GM19468 (cell line): ENCODE data around the gene SMARCB1.

ENCODE experiments used
- ATAC-seq: cut with Tn5 transposase; IDR thresholded peaks from one replicate; pipeline ENCODE4 v1.9.1; 2021; ENCODE audit warnings: mild to moderate bottlenecking, moderate library complexity, moderate number of reproducible peaks; ENCODE audit not compliant: unreplicated experiment; ENCODE audit errors: extremely low read depth

The SMARCB1 gene

GRCh38 chr22:23826510-23827350, 40.0 kb downstream of the SMARCB1 start:
- ATAC-seq = no peak

DNA sequence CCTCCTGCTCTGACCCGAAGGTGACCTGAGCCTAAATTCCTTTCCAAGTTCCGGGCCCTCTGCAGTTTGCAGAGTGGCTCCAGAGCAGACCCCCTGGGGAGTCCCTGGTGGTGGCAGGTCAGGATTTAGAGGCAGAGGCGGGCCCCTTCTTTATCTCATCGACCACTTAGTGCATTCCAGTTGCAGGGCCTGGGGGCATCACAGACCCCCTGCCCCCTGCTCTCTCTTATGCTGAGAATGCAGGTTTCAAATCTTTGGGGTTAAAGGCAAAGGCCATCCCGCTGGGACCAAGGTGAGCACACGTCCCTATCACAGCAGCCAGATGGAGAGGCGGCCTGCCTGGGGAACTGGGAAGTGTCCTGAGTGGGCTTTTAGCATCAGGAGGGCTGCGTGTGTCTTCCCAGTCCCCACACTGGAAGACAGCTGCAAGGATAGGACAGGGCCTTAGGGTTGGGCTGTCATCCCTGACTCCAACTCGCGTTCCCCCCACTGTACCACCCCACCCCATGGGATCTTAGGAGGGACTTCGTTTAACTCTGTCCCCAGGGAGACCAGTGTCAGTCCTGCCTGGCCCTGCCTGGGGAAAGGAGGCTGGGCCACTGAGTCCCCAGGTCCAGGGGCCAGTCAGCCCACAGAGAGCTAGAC, 40.7 kb downstream of the SMARCB1 start:
- ATAC-seq = no peak

GRCh38 chr22:23828800-23829680, 42.3 kb downstream of the SMARCB1 start:
- no peak for ATAC-seq

DNA sequence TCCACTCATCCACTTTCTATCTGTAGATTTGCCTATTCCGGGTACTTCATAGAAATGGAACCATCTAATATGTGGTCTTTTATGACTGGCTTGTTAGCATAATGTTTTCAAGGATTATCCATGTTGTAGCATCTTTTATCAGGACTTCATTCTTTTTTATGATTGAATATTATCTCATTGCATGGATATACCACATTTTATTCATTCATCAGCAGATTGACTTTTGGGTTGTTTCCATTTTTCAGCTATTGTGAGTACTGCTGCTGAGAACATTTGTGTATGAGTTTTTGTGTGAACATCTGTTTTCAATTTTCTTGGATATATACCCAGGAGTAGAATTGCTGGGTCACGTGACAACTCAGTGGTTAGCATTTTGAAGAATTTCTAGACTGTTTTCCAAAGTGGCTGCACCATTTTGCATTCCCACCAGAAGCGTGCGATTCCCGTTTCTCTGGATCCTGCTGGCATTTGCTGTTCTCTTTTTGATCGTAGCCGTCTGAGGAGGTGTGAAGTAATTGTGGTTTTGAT, 43.1 kb downstream of the SMARCB1 start:
- ATAC-seq = no peak

- ATAC-seq = no peak
These were observed 44.5 kb downstream of the SMARCB1 start for GRCh38 chr22:23831261-23831660.

GRCh38 chr22:23831781-23832180, 45.0 kb downstream of the SMARCB1 start:
- no peak for ATAC-seq

DNA sequence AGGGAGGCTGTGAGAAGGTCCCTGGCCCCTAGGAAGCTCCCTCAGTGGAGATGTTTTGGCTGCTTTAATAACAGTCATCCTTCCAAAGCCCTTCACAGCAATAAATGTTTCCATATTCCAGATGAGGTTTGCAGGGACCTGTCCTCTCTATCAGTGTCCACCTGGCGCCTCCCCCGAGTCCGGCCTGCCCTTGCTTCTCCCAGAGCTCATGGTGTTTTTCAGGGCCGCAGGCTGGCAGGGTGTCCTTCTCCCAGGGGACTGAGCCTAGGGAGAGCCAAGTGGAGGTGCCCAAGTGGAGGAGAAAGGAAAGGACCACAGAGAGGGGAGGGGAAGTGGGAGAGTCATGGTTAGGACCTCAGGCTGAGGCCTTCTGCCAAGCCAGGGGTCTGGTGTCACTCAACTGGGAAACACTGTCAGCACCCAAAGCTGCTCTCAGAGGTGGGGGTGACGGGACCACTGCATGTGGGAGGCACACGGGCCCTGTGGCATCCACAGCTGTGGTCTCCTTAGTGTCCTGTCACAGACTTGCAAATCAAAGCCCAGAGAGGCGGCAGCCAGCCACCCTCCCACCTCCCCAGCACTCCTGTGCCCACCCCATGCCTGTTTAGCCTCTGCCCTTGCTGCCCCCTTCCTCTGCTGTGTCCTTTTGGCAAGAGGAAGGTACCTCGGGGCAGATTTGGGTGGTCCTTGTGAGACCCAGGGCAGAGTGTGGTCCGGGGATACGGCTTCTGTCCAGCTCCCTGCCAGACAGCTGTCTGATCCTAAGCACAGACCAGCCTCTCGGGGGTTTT, 45.7 kb downstream of the SMARCB1 start:
- no peak for ATAC-seq

- no peak for ATAC-seq
These were observed 46.4 kb downstream of the SMARCB1 start for GRCh38 chr22:23833017-23833751.

DNA sequence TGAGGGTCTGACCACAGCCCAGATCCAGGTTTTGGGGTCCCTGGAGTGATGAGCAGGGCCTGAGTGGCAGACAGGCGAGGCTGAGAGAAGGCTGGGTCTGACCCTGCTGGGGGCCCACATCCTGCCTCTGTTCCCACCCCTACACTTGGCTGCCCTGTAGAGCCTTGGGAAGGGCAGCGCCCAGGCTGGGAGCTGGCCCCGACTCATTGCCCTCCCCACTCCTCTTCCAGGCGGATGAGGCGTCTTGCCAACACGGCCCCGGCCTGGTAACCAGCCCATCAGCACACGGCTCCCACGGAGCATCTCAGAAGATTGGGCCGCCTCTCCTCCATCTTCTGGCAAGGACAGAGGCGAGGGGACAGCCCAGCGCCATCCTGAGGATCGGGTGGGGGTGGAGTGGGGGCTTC, 47.1 kb downstream of the SMARCB1 start:
- no peak for ATAC-seq

DNA sequence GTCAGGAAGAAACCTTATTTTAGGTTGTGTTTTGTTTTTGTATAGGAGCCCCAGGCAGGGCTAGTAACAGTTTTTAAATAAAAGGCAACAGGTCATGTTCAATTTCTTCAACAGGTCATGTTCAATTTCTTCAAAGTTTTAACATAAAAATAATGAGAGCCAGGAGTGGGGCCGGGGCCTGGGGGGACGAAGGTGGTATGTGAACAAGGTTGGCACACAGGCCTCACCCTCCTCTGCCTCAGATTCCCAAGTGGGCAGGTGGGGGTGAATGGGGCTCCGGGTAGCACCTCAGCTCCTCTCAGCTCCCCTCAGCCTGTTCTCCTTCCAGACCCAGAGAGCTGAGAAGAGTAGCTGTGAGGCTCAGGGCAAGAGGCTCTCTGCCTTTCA, 47.6 kb downstream of the SMARCB1 start:
- ATAC-seq = no peak

DNA sequence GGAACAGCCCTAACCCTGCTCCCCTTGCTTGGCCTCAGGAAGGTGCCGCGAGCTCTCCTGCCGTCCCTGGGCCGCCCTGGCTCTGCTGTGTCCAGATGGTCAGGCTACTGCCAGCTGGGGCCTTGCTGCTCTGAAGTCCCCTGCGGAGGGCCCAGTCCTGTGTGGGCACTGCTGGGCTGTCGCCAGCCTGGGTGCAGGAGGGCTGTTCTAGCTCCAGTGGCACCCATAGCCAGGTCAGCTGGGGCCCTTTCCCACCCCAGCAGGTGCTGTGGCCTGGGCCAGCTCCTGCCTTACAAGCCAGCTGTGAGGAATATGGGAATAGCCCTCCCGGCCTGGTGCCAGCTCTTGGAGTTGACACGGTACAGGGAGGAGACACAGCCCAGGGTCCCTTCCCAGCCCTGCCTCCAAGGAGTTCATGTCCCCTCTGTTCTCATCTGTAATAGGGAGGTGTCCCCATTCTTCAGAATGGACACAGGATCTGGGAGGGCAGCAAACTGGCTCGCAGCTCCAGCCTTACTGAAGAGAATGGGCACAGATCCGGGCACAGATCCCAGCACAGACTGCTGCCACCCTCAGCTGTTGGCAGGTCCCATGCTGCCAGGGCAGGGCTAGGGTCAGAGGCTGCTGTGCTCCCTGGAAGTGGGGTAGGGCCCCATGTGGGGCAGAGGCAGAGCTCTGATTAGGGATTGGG, 48.2 kb downstream of the SMARCB1 start:
- ATAC-seq = no peak

GRCh38 chr22:23835484-23836144, 48.8 kb downstream of the SMARCB1 start:
- ATAC-seq = no peak

DNA sequence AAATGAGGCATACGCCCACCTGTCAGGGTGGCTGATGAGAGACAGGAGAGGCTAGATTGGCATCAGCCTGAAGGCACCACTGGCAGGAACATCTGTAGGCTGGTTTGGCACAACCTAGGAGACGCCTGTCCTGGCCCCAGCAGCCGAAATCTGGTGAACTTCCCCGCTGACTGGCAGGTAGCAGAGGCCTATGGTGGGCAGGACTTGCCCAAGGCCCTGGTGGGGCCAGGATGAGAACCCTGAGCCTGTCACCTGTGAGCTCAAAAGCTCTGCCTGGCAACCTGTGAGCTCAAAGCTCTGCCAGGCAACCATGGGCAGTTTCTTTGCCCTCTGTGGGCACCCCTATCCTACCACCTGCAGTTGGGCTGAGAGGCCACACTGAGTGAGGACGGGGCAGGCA, 49.5 kb downstream of the SMARCB1 start:
- ATAC-seq = no peak

- no peak for ATAC-seq
These were observed 50.1 kb downstream of the SMARCB1 start for GRCh38 chr22:23836692-23837495.

- ATAC-seq = no peak
These were observed 50.7 kb downstream of the SMARCB1 start for GRCh38 chr22:23837496-23837859.

DNA sequence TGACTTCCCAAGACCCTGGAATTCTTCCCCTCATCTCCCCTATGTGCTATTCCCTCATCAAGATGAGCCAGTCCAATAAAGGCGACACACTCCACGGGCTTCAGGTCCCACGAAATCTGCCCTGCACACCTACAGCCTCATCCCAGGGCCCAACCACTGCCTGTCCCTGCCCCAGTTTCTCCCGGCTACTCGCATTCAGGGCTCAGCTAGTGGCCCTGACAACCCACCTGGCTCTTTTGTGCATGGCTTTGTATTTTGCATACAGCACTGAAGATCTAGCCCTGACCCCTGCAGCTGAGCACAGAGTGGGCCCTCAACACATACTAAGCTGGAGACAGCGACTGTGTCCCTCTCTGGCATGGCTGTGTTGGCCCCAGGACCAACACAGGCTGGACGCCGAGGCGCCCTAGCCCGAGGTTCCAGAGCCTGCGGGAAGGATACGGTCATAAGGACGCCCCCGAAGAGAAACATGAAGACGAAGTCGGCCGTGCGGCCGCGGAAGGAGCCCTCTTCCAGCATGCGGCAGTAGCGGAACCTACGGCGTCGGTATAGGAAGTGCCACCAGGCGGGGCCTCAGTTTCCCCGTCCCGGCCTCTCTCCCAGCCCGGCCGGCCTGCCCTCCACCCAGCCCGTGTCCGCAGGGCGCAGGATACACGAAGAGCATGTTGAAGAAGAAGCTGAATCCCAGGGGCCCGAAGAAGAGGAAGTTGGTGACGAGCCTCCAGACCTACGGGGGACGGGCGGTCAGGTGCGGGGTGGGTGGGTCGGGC, 51.3 kb downstream of the SMARCB1 start:
- ATAC-seq = no peak
